ENCODE results near the gene CDK19.

CDK19 gene

DNA sequence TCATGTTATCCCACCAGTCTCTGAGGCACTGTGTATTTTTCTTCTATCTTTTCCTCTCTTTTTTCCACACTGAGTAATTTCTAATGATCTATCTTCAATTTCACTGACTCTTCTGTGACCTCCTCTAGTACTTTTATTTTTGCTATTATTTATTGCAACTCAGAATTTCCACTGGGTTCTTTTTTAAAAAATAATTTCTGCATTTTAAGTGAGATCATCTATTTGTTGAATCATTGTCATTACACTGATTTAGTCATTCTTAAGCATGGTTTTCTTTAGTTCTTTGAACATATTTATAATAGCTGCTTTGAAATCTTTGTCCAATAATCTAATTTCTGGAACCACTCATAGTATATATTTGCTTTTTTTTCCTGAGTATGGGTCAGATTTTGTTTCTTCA, 242.1 kb downstream of the CDK19 start:
- no peak for DNase-seq

DNA sequence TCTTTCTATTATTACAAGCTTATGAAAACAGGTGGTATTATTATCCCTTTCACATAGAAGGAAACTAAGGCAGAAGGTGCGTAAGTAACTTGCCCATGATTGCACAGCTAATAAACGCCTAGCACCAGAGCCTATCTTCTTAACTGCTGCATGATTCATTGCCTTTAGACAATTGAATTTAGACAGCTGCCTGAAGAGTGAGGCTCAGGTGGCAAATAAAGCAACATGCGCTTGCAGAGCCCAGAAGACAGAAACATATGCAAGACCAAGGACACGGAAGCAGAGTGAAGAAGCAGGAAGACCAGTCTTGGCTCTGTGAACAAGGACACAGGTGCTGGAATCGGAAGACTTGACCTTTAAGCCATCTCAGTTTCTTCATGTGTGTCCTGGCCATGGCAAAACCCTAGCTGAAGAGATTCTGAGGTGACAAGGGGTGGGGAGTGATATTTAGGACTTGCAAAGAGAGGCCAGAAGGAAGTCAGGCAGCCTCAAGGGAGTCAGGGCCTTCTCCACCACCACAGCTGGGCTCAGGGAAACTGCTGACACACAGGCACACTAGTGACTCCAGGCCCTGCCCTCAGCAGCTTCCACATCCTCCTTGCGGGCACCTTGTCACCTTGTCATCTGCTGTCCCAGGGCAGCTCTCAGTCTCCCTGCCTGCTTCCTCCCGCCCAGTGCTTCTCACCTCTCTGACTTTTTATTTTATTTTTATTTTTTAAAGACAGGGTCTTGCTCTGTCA, 247.1 kb downstream of the CDK19 start:
- DNase-seq: no peak

DNA sequence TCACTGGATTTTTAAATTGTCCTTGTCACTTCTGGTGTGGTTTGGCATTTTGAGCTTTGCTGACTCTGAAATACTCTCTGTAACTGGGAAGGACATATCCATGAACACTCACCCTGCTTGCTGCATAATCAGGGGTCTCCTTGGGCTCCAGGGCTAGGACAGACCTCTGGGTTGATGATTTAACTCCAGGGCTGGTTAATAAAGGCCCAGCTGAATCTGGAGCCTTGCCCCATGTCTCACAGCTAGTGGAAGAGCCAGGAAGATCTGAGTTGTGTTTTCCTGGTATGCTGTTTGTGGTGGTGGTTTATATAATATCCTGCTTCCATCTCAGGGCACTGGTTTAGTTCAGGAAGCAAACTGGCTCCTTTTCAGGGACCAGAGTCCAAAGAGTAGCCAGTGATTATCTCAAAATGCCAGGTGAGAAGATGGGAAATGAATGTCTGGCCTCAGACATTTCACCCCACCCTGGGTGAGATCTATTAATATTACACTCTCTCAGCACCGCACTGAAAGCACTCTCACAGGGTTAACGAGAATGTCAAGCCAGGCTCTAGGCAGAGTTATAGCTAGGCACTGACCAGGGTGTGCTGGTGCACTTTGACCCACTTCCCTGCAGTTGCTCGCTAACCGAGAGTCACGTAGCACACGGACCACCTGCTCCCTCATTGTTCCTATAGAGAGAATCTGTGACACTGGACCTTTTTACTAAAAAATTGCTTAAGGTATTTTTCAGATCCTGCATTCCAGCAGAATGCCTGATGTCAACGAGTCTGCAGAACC, 248.7 kb downstream of the CDK19 start:
- DNase-seq: no peak

DNA sequence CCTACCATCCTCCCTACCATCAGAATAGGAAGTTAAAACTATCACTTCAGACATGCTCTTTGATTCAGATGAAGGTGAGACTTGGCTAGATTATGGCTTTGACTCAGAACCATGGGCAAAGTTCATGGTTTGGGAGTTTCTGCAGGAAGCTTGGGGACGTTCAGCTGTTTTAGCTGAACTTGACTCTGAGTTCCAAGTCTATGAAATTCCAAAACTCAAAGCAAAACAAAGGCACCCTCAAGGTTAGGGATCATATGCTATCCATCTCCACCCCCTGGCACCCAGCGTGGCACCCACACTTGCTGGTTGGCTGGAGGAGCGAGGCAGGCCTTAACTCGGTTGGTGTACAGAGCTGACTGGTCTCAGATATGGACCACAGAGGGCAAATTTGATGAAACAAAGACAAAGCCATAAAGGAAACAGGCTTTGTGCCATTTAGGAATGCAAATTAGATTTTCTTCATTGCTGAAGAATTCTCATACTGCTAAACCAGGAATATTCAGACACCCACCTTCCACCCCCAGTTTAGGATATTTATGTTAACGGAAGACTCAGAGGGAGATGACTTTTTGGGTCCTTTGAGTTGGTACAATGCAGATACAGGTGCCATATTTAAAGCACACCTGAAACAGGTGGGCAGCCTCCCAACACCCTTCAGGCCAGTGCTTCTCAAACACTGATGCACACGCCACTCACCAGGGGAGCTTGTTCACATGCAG, 250.4 kb downstream of the CDK19 start:
- DNase-seq: no peak

DNA sequence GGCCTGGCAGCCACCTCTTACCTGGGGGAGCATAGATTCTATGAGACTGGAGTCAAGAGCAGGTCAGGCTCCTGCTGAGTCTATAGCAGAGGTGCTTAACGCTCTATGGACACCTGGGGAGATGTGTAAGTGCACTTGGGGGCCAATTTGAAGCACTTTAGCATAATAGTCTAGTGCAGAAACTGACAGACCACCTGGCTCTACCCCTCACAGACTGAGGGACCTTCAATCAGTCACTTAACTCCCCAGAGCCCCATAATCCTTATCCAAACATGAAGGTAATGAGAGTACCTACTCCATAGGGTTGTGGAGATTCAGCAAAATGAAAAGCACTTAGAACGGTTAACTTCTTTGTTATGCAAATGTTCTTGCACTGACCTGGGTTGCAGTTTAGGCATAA, 251.6 kb downstream of the CDK19 start:
- DNase-seq: no peak

DNA sequence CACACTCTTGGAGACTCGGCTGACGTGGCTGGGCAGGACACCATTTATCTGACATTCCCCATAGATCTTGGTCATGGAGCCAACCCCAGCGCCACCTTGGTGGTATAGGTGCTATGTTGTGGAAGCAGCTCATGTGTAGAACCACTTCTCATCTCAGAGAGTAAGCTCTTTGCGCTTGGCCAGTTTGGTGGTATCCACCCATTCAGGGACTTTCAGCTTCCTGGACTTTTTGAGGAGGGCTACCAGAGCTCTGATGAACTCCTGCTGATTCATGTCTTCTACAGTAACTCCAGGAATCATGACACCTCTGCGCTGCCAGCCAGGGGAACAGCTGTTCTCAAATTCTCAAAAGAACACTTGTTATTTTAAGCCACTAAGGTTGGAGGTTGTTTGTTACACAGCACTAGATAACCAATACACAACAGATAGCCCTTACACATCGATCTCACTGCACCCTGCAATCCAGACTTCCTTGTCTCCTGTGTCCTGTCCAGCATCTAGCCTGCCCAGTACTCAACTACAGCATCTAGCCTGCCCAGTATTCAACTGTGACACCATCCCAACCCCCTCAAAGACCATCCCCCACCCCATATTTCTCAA, 252.9 kb downstream of the CDK19 start:
- no peak for DNase-seq

DNA sequence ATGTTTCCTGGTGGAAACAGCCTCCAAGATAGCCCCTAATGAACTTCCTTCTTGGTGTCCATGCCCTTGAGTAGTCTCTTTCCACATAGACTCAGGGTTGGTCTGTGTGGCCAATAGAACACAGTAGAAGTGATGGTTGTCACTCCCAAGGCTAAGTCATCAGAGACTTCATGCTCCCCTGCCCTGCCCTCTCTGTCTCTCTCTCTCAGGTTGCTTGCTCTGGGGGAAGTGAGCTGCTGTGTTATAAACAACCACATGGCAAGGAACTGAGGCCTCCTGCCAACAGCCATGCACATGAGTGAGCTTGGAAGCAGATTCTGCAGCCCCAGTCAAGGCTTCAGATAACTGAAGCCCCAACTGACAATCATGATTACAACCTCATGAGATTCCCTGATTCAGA, 253.6 kb downstream of the CDK19 start:
- no peak for DNase-seq

DNA sequence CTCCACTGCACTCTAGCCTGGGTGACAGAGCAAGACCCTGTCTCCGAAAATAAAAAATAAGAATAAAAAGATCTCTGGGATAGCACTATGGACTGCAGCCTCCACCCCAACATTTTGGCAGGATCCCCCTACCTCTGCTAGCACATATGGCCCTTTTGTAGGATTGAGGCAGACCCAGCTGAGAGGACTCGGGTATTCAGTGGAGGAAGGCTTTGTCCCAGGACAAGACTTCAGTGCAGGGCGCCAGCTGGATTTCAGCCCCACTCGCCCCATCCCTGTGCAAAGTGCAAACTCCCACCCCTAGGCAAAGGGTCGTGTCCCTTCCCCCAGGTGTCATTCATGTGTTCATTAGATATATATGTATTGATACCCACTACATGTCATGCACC, 254.3 kb downstream of the CDK19 start:
- DNase-seq: no peak

DNA sequence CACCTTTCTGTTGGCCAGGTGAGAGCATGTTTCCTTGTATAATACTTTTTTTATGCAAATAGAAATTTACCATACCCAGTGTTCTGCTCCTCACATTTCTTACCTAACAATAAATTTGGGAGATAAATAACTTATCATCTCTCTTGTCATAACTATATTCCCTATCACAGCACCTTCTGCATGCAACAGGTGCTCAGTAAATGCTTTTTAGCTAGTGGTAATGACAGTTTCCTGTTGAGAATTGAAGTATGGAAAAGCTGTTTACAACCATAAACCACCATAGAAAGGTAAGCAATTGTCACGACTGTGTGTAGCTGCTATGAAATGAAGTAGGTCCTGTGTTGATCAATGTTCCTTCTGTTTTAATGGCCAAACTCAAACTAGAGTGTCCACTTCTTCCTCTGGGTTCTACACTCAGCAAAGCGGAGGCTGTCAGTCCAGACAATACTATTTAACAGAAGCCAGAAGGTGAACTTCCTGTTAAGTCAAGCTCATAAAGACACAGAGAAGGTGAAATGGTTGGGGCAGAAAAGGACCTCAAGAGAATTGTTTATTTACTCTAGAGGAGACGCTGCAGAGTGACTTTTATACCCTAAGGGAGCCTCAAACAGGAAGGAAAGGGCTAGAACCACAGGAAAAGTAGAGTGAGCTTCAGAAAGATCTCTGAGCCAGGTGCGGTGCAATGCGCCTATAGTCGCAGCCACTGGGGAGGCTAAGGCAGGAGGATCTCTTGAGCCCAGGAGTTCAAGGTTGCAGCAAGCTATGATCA, 254.8 kb downstream of the CDK19 start:
- no peak for DNase-seq
